GM23338 (cell line): ENCODE results near the gene GSDMA. TPM values are rescaled to one million over a fixed set of nuclear protein-coding genes. Genes with fewer than 3 reads are reported as not detected.

ENCODE experiments used
- ATAC-seq: fragments of 200-7000 bp; cut with Tn5 transposase; 3 replicates; pipeline ENCODE4 v1.9.1; 2020
- DNase-seq: peaks from one replicate; pipeline ENCODE4 v3.0.0-alpha.2; 2015; ENCODE audit warnings: low spot score
- H2AFZ ChIP-seq: fragments of 200-600 bp; sonication (generic); 2 replicates; pipeline ENCODE4 v1.8.0; 2016; ENCODE audit warnings: antibody characterized with exemption, mild to moderate bottlenecking, moderate library complexity
- H3F3A ChIP-seq: fragments of 200-600 bp; sonication (generic); replicated peaks from 2 replicates; pipeline ENCODE4 v1.8.0; 2017; ENCODE audit warnings: antibody characterized with exemption, mixed run types, low read depth
- H3K27ac ChIP-seq: fragments of 200-600 bp; sonication (generic); 2 replicates; pipeline ENCODE4 v1.6.1; 2016; ENCODE audit warnings: low read depth
- H3K27me3 ChIP-seq: fragments of 200-600 bp; sonication (generic); 2 replicates; pipeline ENCODE4 v1.8.0; 2016; ENCODE audit warnings: mild to moderate bottlenecking, mixed run types, moderate library complexity; ENCODE audit not compliant: insufficient read depth
- H3K36me3 ChIP-seq: fragments of 200-600 bp; sonication (generic); 2 replicates; pipeline ENCODE4 v1.8.0; 2016; ENCODE audit warnings: mild to moderate bottlenecking; ENCODE audit not compliant: insufficient read depth
- H3K4me1 ChIP-seq: fragments of 200-600 bp; sonication (generic); 2 replicates; pipeline ENCODE4 v1.8.0; 2016; ENCODE audit warnings: mild to moderate bottlenecking, moderate library complexity; ENCODE audit not compliant: insufficient read depth
- H3K4me2 ChIP-seq: fragments of 200-600 bp; sonication (generic); 2 replicates; pipeline ENCODE4 v1.7.1; 2017; ENCODE audit warnings: mixed run types
- H3K4me3 ChIP-seq: fragments of 200-600 bp; sonication (generic); 2 replicates; pipeline ENCODE4 v1.6.1; 2016; ENCODE audit warnings: mixed run types
- H3K79me2 ChIP-seq: fragments of 200-600 bp; sonication (generic); replicated peaks from 2 replicates; pipeline ENCODE4 v1.8.0; 2017; ENCODE audit warnings: mild to moderate bottlenecking; ENCODE audit not compliant: insufficient read depth
- H3K9me2 ChIP-seq: fragments of 200-600 bp; sonication (generic); 2 replicates; pipeline ENCODE4 v1.8.0; 2017; ENCODE audit not compliant: insufficient read depth
- H4K20me1 ChIP-seq: fragments of 200-600 bp; sonication (generic); replicated peaks from 2 replicates; pipeline ENCODE4 v1.8.0; 2017; ENCODE audit warnings: mild to moderate bottlenecking; ENCODE audit not compliant: insufficient read depth
- H3K27ac Mint-ChIP-seq: 2 replicates; pipeline ENCODE4 v1.8.0; 2020; ENCODE audit warnings: inconsistent platforms, mild to moderate bottlenecking, moderate library complexity, mixed read lengths
- H3K27me3 Mint-ChIP-seq: 3 replicates; pipeline ENCODE4 v1.8.0; 2022; ENCODE audit warnings: low read depth, mild to moderate bottlenecking, moderate library complexity, mixed read lengths, inconsistent platforms; ENCODE audit not compliant: insufficient read depth, poor library complexity
- H3K36me3 Mint-ChIP-seq: 3 replicates; pipeline ENCODE4 v1.8.0; 2021; ENCODE audit warnings: low read depth, mild to moderate bottlenecking, inconsistent platforms, moderate library complexity, mixed read lengths
- H3K4me1 Mint-ChIP-seq: 3 replicates; pipeline ENCODE4 v1.8.0; 2020; ENCODE audit warnings: mild to moderate bottlenecking, inconsistent platforms, mixed read lengths
- H3K4me3 Mint-ChIP-seq: 3 replicates; pipeline ENCODE4 v1.8.0; 2021; ENCODE audit warnings: moderate library complexity, mild to moderate bottlenecking, inconsistent platforms, mixed read lengths
- H3K9me3 Mint-ChIP-seq: 3 replicates; pipeline ENCODE4 v1.8.0; 2020; ENCODE audit warnings: moderate library complexity, mild to moderate bottlenecking, inconsistent platforms, mixed read lengths
- CREB1 ChIP-seq: fragments of 250-450 bp; sonication (Bioruptor Pico); IDR thresholded peaks from 2 replicates; pipeline ENCODE4 v1.5.0; 2020; ENCODE audit warnings: low read depth, mild to moderate bottlenecking, moderate library complexity
- EZH2phosphoT487 ChIP-seq: fragments of 200-600 bp; sonication (generic); IDR thresholded peaks from one replicate; pipeline ENCODE4 v1.8.1; 2018; ENCODE audit warnings: antibody characterized with exemption; ENCODE audit not compliant: unreplicated experiment
- JUNB ChIP-seq: IDR thresholded peaks from one replicate; pipeline ENCODE4 v1.6.1; 2016; ENCODE audit warnings: antibody characterized with exemption; ENCODE audit not compliant: unreplicated experiment
- POLR2AphosphoS5 ChIP-seq: IDR thresholded peaks from 2 replicates; pipeline ENCODE4 v1.6.1; 2016; ENCODE audit warnings: antibody characterized with exemption, low read depth
- STAT1 ChIP-seq: IDR thresholded peaks from one replicate; pipeline ENCODE4 v1.6.1; 2016; ENCODE audit warnings: antibody characterized with exemption; ENCODE audit not compliant: unreplicated experiment
- polyA plus RNA-seq: library from polyadenylated mRNA; unstranded; fragments of >200 nt; fragmentation: Nextera tagmentation; extraction: Ambion mirVana; gene quantifications from 2 replicates; pipeline ENCODE4 v1.2.1, GENCODE V29; 2016
- total RNA-seq: library from RNA; depleted of rRNA; stranded (reverse); fragments of >200 nt; shearing (Covaris generic); gene quantifications from 2 replicates; pipeline ENCODE4 v1.2.3, GENCODE V29; 2014
- TF ChIP-seq, protein P1 (sequence below): IDR thresholded peaks from one replicate; pipeline ENCODE4 v1.6.1; 2018; ENCODE audit warnings: antibody characterized with exemption; ENCODE audit not compliant: unreplicated experiment
- TF ChIP-seq, protein P2 (sequence below), 2 experiments: fragments of 200-600 bp in 1 of 2; sonication (generic) in 1 of 2; conservative IDR thresholded peaks; 2 replicates each; pipeline versions ENCODE4 v1.5.1 to v1.6.1; 2016 to 2017; ENCODE audit warnings: antibody characterized with exemption in 2 of 2, low read depth in 2 of 2, mild to moderate bottlenecking in 2 of 2, moderate library complexity in 1 of 2

Gene GSDMA
- total and polyA plus RNA-seq, 2 experiments from 2014 or later = not detected

- Mint-ChIP-seq H3K27ac (no peak overlapping the region), H3K9me3 (no peaks in the 10 kb centered on the region), H3K27me3 (peaks cover 9% of the 10 kb centered on the region), H3K4me1 (no peaks in the 10 kb centered on the region; the same call in 2 of the 3 replicates), H3K4me3 (no peak overlapping the region), H3K36me3 (no peaks in the 10 kb centered on the region)
- no peak for DNase-seq
- Histone ChIP-seq H3K36me3 (no peaks in the 10 kb centered on the region), H2AFZ (0 out of 2 replicates have a peak overlapping the region, but pooled peaks have one; percentile 14), H3K4me1 (no peaks in the 10 kb centered on the region), H3K27me3 (no peaks in the 10 kb centered on the region; the same call in 1 of the 2 replicates), H4K20me1 (no peaks in the 10 kb centered on the region), H3K79me2 (no peaks in the 10 kb centered on the region), H3K27ac (no peak overlapping the region), H3K9me2 (no peaks in the 10 kb centered on the region), H3F3A (no peaks in the 10 kb centered on the region), H3K4me3 (no peak overlapping the region), H3K4me2 (no peak overlapping the region)
- ATAC-seq = no peak
- TF ChIP-seq, protein P1, sequence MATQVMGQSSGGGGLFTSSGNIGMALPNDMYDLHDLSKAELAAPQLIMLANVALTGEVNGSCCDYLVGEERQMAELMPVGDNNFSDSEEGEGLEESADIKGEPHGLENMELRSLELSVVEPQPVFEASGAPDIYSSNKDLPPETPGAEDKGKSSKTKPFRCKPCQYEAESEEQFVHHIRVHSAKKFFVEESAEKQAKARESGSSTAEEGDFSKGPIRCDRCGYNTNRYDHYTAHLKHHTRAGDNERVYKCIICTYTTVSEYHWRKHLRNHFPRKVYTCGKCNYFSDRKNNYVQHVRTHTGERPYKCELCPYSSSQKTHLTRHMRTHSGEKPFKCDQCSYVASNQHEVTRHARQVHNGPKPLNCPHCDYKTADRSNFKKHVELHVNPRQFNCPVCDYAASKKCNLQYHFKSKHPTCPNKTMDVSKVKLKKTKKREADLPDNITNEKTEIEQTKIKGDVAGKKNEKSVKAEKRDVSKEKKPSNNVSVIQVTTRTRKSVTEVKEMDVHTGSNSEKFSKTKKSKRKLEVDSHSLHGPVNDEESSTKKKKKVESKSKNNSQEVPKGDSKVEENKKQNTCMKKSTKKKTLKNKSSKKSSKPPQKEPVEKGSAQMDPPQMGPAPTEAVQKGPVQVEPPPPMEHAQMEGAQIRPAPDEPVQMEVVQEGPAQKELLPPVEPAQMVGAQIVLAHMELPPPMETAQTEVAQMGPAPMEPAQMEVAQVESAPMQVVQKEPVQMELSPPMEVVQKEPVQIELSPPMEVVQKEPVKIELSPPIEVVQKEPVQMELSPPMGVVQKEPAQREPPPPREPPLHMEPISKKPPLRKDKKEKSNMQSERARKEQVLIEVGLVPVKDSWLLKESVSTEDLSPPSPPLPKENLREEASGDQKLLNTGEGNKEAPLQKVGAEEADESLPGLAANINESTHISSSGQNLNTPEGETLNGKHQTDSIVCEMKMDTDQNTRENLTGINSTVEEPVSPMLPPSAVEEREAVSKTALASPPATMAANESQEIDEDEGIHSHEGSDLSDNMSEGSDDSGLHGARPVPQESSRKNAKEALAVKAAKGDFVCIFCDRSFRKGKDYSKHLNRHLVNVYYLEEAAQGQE = no peak
- TF ChIP-seq, protein P2, sequence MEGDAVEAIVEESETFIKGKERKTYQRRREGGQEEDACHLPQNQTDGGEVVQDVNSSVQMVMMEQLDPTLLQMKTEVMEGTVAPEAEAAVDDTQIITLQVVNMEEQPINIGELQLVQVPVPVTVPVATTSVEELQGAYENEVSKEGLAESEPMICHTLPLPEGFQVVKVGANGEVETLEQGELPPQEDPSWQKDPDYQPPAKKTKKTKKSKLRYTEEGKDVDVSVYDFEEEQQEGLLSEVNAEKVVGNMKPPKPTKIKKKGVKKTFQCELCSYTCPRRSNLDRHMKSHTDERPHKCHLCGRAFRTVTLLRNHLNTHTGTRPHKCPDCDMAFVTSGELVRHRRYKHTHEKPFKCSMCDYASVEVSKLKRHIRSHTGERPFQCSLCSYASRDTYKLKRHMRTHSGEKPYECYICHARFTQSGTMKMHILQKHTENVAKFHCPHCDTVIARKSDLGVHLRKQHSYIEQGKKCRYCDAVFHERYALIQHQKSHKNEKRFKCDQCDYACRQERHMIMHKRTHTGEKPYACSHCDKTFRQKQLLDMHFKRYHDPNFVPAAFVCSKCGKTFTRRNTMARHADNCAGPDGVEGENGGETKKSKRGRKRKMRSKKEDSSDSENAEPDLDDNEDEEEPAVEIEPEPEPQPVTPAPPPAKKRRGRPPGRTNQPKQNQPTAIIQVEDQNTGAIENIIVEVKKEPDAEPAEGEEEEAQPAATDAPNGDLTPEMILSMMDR (conservative IDR thresholded peaks at IDR 0.05; ENCODE audit: low read depth in 2 of 2) = no peak
- no peak for TF ChIP-seq EZH2phosphoT487
- no peak for TF ChIP-seq JUNB
- no peak for TF ChIP-seq CREB1 (CRISPR knock-in tag)
- TF ChIP-seq POLR2AphosphoS5 = no peak
Observed at GRCh38 chr17:39973496-39973895, 10.7 kb downstream of the GSDMA start.

- H3K27me3 ChIP-seq = no peaks in the 10 kb centered on the region; the same call in 1 of the 2 replicates
- peaks cover 6% of the 10 kb centered on the region for H3K4me1 ChIP-seq
- Mint-ChIP-seq H3K4me1 (peaks cover 6% of the 10 kb centered on the region), H3K36me3 (no peaks in the 10 kb centered on the region), H3K27me3 (peaks cover 9% of the 10 kb centered on the region), H3K27ac (no peak overlapping the region), H3K9me3 (no peaks in the 10 kb centered on the region), H3K4me3 (no peak overlapping the region)
- H4K20me1 ChIP-seq = no peaks in the 10 kb centered on the region
- TF ChIP-seq, protein P2 (conservative IDR thresholded peaks at IDR 0.05; ENCODE audit: low read depth in 2 of 2) = peak; percentile 19 to 59
- no peak for TF ChIP-seq STAT1
- no peaks in the 10 kb centered on the region for H3K9me2 ChIP-seq
- DNase-seq = no peak
- H2AFZ ChIP-seq = peak overlapping the region; percentile 14; the same call in 1 of the 2 replicates
- H3K79me2 ChIP-seq = no peaks in the 10 kb centered on the region
- H3K36me3 ChIP-seq = no peaks in the 10 kb centered on the region
- ATAC-seq = peak; percentile 52
- no peak overlapping the region for H3K4me2 ChIP-seq
- 0 out of 2 replicates have a peak, but pooled peaks cover 5% of the 10 kb centered on the region for H3F3A ChIP-seq
- H3K4me3 ChIP-seq = no peak overlapping the region
- no peak overlapping the region for H3K27ac ChIP-seq
Observed at GRCh38 chr17:39974433-39974832, 11.6 kb downstream of the GSDMA start.
